Vagina (tissue), 2 donors: ENCODE data around the gene ACOT11.

Experiments
- CTCF ChIP-seq, 3 experiments: fragments of 450-650 bp in 2 of 3; fragments of 200-600 bp in 1 of 3; sonication (generic) in 1 of 3; IDR thresholded peaks; one replicate each; pipeline ENCODE4 v1.5.1; 2017 to 2019; ENCODE audit warnings: antibody characterized with exemption in 3 of 3, mild to moderate bottlenecking in 2 of 3, moderate library complexity in 2 of 3
- POLR2A ChIP-seq, 2 donors: fragments of 450-650 bp; IDR thresholded peaks; one replicate each; pipeline ENCODE4 v1.6.1; 2017; ENCODE audit warnings: antibody characterized with exemption in 2 of 2, mild to moderate bottlenecking in 2 of 2, moderate library complexity in 2 of 2
- POLR2AphosphoS5 ChIP-seq, 2 donors: sonication (generic); formaldehyde crosslinking; IDR thresholded peaks; one replicate each; pipeline ENCODE4 v1.9.0; 2017; ENCODE audit warnings: antibody characterized with exemption in 2 of 2, mild to moderate bottlenecking in 2 of 2, low read depth in 1 of 2; ENCODE audit not compliant: insufficient read depth in 1 of 2

GRCh38 chr1:54649921-54650320, 101.9 kb downstream of the ACOT11 start:
- no peak for TF ChIP-seq CTCF (IDR thresholded peaks at IDR 0.05)
- TF ChIP-seq POLR2A (IDR thresholded peaks at IDR 0.05), result no peak
- TF ChIP-seq POLR2AphosphoS5 (IDR thresholded peaks at IDR 0.05; ENCODE audit: insufficient read depth in 1 of 2, low read depth in 1 of 2), result no peak
